ENCODE measurements around the gene TCAF1. TPM values are rescaled to one million over a fixed set of nuclear protein-coding genes. Genes with fewer than 3 reads are reported as not detected.

TCAF1 gene
- total and polyA plus RNA-seq, 2 of the 4 experiments (the other 2 are of a cell fraction), result 39.3 to 91.8 TPM

- Histone ChIP-seq H2BK20ac (ENCODE audit: low read depth, low read length) (no peak overlapping the region), H3K27me3 (ENCODE audit: control insufficient read depth, insufficient read depth, low read length) (no peaks in the 10 kb centered on the region), H4K20me1 (ENCODE audit: insufficient read depth, low read length) (0 out of 2 replicates have a peak, but pooled peaks cover 3% of the 10 kb centered on the region), H3K23ac (ENCODE audit: low read depth, low read length) (no peak overlapping the region; the same call in 1 of the 2 replicates), H3K4ac (ENCODE audit: low read depth, low read length) (no peak overlapping the region), H3K27ac (ENCODE audit: insufficient read depth, low read length) (no peak overlapping the region), H3K79me1 (ENCODE audit: low read depth in 1 of 2, low read length in 2 of 2) (peaks cover 15 to 21% of the 10 kb centered on the region in 2 experiments), H2BK5ac (ENCODE audit: low read depth, low read length, poor library complexity, severe bottlenecking) (no peak overlapping the region), H2AFZ (replicated peaks; ENCODE audit: low read length, poor library complexity) (no peak overlapping the region), H3K4me1 (ENCODE audit: control insufficient read depth, insufficient read depth, low read length) (peaks cover 6% of the 10 kb centered on the region), H4K91ac (ENCODE audit: insufficient read depth, low read depth, low read length) (no peak overlapping the region), H3K56ac (ENCODE audit: extremely low read depth, insufficient read depth, low read length) (no peak overlapping the region), H4K5ac (ENCODE audit: low read depth, low read length) (no peak overlapping the region), H4K8ac (ENCODE audit: low read depth in 2 of 2, low read length in 2 of 2) (no peak overlapping the region), H2BK120ac (ENCODE audit: low read depth, low read length) (no peak overlapping the region), H3K14ac (replicated peaks; ENCODE audit: low read depth, low read length) (no peak overlapping the region), H3K9me1 (ENCODE audit: insufficient read depth, low read length) (no peaks in the 10 kb centered on the region), H3K36me3 (ENCODE audit: control insufficient read depth, insufficient read depth, low read length) (peaks cover 3% of the 10 kb centered on the region; the same call in 1 of the 2 replicates), H3K4me3 (ENCODE audit: insufficient read depth, low read depth, low read length) (no peak overlapping the region), H3K4me2 (ENCODE audit: low read depth, low read length) (no peak overlapping the region), H2BK15ac (ENCODE audit: low read depth, low read length) (no peak overlapping the region), H2AK5ac (ENCODE audit: low read depth, low read length) (no peak overlapping the region), H3K9me3 (ENCODE audit: control insufficient read depth, insufficient read depth, low read length) (no peaks in the 10 kb centered on the region; the same call in 1 of the 2 replicates), H3K18ac (ENCODE audit: low read depth, low read length) (no peak overlapping the region), H3K9ac (ENCODE audit: low read depth, low read length) (no peak overlapping the region), H2AK9ac (replicated peaks; ENCODE audit: low read depth, low read length, poor library complexity) (no peak overlapping the region)
- in situ Hi-C loops (cut with MboI; ENCODE audit: low sequenced_read_pairs), result loop anchor here (25.0 kb wide), 1 partner anchor 1328 kb away; no protein-coding TSS in a partner anchor
- POLR2A ChIA-PET (ENCODE audit: unreplicated experiment), result no interaction called here
- no peak for DNase-seq
- no TSS peak for BruUV-seq (replicated peaks)
- TF ChIP-seq CEBPB (IDR thresholded peaks at IDR 0.05; ENCODE audit: low read depth, low read length) (no peak), CTCF (conservative IDR thresholded peaks at IDR 0.05; ENCODE audit: low read depth, low read length) (no peak), RCOR1 (IDR thresholded peaks at IDR 0.05; ENCODE audit: insufficient replicate concordance, low read length) (no peak), MAFK (IDR thresholded peaks at IDR 0.05; ENCODE audit: low read depth, low read length) (no peak), MAZ (IDR thresholded peaks at IDR 0.05; ENCODE audit: borderline replicate concordance, low read depth, low read length) (no peak), ELK1 (IDR thresholded peaks at IDR 0.05; ENCODE audit: borderline replicate concordance, low read depth, low read length) (no peak), FOS (IDR thresholded peaks at IDR 0.05; ENCODE audit: low read depth, low read length) (no peak), NFE2L2 (IDR thresholded peaks at IDR 0.05; ENCODE audit: low read depth, low read length) (no peak), RAD21 (IDR thresholded peaks at IDR 0.05; ENCODE audit: low read length) (no peak), BHLHE40 (IDR thresholded peaks at IDR 0.05; ENCODE audit: low read depth, low read length) (no peak), USF2 (IDR thresholded peaks at IDR 0.05; ENCODE audit: low read depth, low read length) (no peak), POLR2A (IDR thresholded peaks at IDR 0.05; ENCODE audit: low read depth, low read length) (no peak), CHD1 (IDR thresholded peaks at IDR 0.05; ENCODE audit: low read depth, low read length) (no peak), RFX5 (IDR thresholded peaks at IDR 0.05; ENCODE audit: low read depth, low read length) (no peak), SMC3 (IDR thresholded peaks at IDR 0.05; ENCODE audit: low read depth, low read length) (no peak)
- intact Hi-C loops (cut with micrococcal nuclease), result no loop called here
- CTCF ChIA-PET, result no interaction called here
- no CpG with 5 or more reads among the region's 2 CpGs for WGBS, 2 experiments (ENCODE audit: extremely low coverage in 2 of 2, insufficient read length in 1 of 2)
- dilution Hi-C loops (cut with HindIII; ENCODE audit: low sequenced_read_pairs, unreplicated experiment), result no loop called here
- no peak for ATAC-seq (ENCODE audit: low read depth)
Observed at GRCh38 chr7:143890558-143890957, 11.4 kb downstream of the TCAF1 start.
